ENCODE measurements around the gene USF2.
"Not testable (repeated sequence)": the region's sequence is repeated elsewhere in the genome, so short reads cannot be mapped to it uniquely, and the experiment has no call there.

The USF2 gene, protein sequence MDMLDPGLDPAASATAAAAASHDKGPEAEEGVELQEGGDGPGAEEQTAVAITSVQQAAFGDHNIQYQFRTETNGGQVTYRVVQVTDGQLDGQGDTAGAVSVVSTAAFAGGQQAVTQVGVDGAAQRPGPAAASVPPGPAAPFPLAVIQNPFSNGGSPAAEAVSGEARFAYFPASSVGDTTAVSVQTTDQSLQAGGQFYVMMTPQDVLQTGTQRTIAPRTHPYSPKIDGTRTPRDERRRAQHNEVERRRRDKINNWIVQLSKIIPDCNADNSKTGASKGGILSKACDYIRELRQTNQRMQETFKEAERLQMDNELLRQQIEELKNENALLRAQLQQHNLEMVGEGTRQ

DNA sequence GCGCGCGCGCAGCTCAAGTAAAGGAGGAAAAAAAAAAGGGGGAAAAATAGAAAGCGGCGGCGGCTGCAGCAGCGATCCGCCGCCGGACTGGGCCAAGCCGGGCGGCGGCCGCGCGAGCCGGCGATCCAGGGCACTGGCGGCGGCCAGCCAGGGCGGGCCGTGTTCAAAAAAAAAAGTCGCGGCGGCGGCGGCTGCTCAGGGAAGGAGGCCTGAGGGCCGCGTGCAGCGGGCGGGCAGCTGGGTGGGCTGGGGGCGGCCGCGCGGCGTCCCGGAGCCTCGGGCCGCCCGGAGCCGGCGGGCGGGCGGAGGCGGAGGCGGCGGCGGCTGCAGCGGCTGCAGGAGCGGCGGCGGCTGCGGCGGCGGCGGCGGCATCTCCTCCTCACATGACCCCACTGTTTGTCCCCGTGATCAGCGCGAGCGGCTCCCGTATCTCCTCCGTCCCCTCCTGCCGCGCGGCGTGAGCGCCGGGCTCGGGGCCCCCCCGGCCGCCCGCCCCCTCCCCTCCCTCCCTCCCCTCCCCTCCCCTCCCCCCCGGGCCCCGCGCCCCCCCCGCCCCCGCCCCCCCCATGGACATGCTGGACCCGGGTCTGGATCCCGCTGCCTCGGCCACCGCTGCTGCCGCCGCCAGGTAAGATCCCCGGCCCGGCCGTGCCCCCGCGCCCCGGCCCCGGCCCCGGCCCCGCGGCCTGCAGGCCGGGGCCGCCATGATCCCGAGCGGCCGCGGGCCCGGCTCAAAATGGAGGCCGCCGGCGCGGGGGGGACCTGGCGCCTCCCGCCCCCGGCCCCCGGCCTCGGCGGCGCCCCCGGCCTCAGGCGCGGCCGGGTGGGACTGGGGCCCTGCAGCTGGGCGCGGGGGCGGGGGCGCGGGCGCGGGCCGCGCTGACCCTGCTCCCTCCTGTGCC lies at the start of gene USF2:
Gene USF2, plus strand, starts transcription at position 427 of the 902 bp plus-strand sequence. Its CDS starts 140 bp downstream, at position 567.
- WGBS (ENCODE audit: insufficient coverage, insufficient read length), result no CpG with 5 or more reads among the region's 126 CpGs

GRCh38 chr19:35219008-35219407 lies 49.8 kb upstream of the USF2 start:
- no peak overlapping the region for H3K4me3 ChIP-seq (ENCODE audit: low read length)
- H3K27ac ChIP-seq (ENCODE audit: low read length), result no peak overlapping the region
- no peaks in the 10 kb centered on the region for H3K36me3 ChIP-seq (ENCODE audit: control insufficient read depth, insufficient read depth, low read length)
- WGBS (ENCODE audit: insufficient coverage, insufficient read length), result no CpG with 5 or more reads among the region's 1 CpG
- no peaks in the 10 kb centered on the region for H3K27me3 ChIP-seq (ENCODE audit: control insufficient read depth, insufficient read depth, low read length)
- H3K4me1 ChIP-seq (ENCODE audit: control insufficient read depth, insufficient read depth, low read length), result no peaks in the 10 kb centered on the region
- DNase-seq (ENCODE audit: low read depth, low spot score), result no peak
- H3K9me3 ChIP-seq (ENCODE audit: control insufficient read depth, insufficient read depth, low read length), result no peaks in the 10 kb centered on the region

More for the DNA sequence above, at the start of gene USF2:
- H3K27ac ChIP-seq (ENCODE audit: low read length), result no peak within 1 kb of the TSS
- H3K36me3 ChIP-seq (ENCODE audit: control insufficient read depth, insufficient read depth, low read length), result peaks cover 32% of the 10 kb centered on the region
- H3K4me3 ChIP-seq (ENCODE audit: low read length), result peak within 1 kb of the TSS; percentile 82
- H3K9me3 ChIP-seq (ENCODE audit: control insufficient read depth, insufficient read depth, low read length), result no peaks in the 10 kb centered on the region
- peaks cover 1% of the 10 kb centered on the region; the same call in 1 of the 2 replicates for H3K4me1 ChIP-seq (ENCODE audit: control insufficient read depth, insufficient read depth, low read length)
- H3K27me3 ChIP-seq (ENCODE audit: control insufficient read depth, insufficient read depth, low read length), result no peaks in the 10 kb centered on the region
- DNase-seq (ENCODE audit: low read depth, low spot score), result no peak

- H3K27me3 ChIP-seq (ENCODE audit: control insufficient read depth, insufficient read depth, low read length), result no peaks in the 10 kb centered on the region
- H3K27ac ChIP-seq (ENCODE audit: low read length), result no peak overlapping the region
- no peak overlapping the region for H3K4me3 ChIP-seq (ENCODE audit: low read length)
- H3K4me1 ChIP-seq (ENCODE audit: control insufficient read depth, insufficient read depth, low read length), result peaks cover 2% of the 10 kb centered on the region; the same call in 1 of the 2 replicates
- H3K36me3 ChIP-seq (ENCODE audit: control insufficient read depth, insufficient read depth, low read length), result no peaks in the 10 kb centered on the region
- H3K9me3 ChIP-seq (ENCODE audit: control insufficient read depth, insufficient read depth, low read length), result no peaks in the 10 kb centered on the region
- WGBS (ENCODE audit: insufficient coverage, insufficient read length), result no CpG with 5 or more reads among the region's 3 CpGs
- DNase-seq (ENCODE audit: low read depth, low spot score), result no peak
Observed at GRCh38 chr19:35220315-35220921, 48.3 kb upstream of the USF2 start.

DNA sequence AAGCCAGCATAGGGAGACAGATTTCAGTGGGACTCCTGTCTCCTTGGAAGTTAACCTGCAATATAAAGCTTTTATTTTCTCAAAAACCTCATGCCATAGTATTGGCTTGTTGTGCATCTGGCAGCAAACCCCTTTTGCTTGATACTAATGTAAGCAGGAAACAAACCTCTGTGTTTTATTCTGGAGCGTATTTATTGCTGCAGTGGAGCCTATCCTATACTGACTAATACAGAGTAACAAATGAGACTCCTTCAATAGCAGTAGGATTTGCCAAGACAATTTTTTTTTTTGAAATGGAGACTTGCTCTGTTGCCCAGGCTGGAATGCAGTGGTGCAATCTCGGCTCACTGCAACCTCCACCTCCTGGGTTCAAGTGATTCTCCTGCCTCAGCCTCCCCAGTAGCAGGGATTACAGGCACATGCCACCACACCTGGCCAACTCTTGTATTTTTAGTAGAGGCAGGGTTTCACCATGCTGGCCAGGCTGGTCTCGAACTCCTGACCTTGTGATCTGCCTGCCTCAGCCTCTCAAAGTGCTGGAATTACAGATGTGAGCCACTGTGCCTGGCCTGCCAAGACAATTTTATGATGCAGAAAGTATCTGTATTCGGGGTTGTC lies 47.7 kb upstream of the USF2 start:
- H3K27me3 ChIP-seq (ENCODE audit: control insufficient read depth, insufficient read depth, low read length); DNase-seq (ENCODE audit: low read depth, low spot score); H3K36me3 ChIP-seq (ENCODE audit: control insufficient read depth, insufficient read depth, low read length); H3K4me3 ChIP-seq (ENCODE audit: low read length); H3K27ac ChIP-seq (ENCODE audit: low read length); H3K9me3 ChIP-seq (ENCODE audit: control insufficient read depth, insufficient read depth, low read length); H3K4me1 ChIP-seq (ENCODE audit: control insufficient read depth, insufficient read depth, low read length): not testable (repeated sequence)
- no CpG with 5 or more reads among the region's 4 CpGs for WGBS (ENCODE audit: insufficient coverage, insufficient read length)

GRCh38 chr19:35222373-35223015 lies 46.3 kb upstream of the USF2 start:
- Histone ChIP-seq H3K27me3 (ENCODE audit: control insufficient read depth, insufficient read depth, low read length) (no peaks in the 10 kb centered on the region), H3K27ac (ENCODE audit: low read length) (no peak overlapping the region), H3K4me1 (ENCODE audit: control insufficient read depth, insufficient read depth, low read length) (peaks cover 2% of the 10 kb centered on the region; the same call in 1 of the 2 replicates), H3K9me3 (ENCODE audit: control insufficient read depth, insufficient read depth, low read length) (no peaks in the 10 kb centered on the region), H3K4me3 (ENCODE audit: low read length) (no peak overlapping the region), H3K36me3 (ENCODE audit: control insufficient read depth, insufficient read depth, low read length) (no peaks in the 10 kb centered on the region)
- DNase-seq (ENCODE audit: low read depth, low spot score), result no peak
- no CpG with 5 or more reads among the region's 7 CpGs for WGBS (ENCODE audit: insufficient coverage, insufficient read length)

DNA sequence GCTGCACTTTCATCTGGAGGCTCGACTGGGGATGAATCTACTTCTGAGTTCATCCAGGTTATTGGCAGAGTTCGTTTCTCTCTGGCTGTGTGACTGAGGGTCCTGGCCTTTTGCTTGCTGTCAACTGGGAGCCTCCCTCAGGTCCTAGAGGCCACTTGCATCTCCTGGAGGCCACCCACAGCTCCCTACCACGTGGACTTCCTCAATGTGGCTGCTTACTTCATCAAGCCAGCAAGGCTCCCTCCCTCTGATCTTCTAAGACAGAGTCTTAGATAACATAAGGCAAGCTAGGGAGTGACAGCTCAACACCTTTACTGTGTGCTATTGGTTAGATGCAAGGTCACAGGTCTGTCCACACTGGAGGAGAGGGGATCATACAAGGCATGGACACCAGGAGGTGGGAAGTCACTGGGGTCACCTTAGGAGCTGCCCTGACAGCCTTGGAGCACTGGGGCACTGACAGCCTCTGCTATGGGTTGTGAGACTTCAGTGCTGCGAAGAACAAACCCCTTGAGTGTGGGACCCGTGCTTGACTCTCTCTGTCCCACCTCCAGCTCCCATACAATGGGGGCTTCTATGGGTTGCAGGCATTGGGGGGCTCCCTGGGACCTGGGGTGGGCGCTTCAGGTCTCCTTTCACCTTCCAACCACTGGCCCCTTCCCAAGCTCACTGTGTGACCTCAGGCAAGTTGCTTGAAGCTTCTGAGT lies 45.5 kb upstream of the USF2 start:
- no peak overlapping the region for H3K27ac ChIP-seq (ENCODE audit: low read length)
- no peaks in the 10 kb centered on the region for H3K9me3 ChIP-seq (ENCODE audit: control insufficient read depth, insufficient read depth, low read length)
- H3K36me3 ChIP-seq (ENCODE audit: control insufficient read depth, insufficient read depth, low read length), result no peaks in the 10 kb centered on the region
- H3K27me3 ChIP-seq (ENCODE audit: control insufficient read depth, insufficient read depth, low read length), result no peaks in the 10 kb centered on the region
- H3K4me1 ChIP-seq (ENCODE audit: control insufficient read depth, insufficient read depth, low read length), result peaks cover 2% of the 10 kb centered on the region; the same call in 1 of the 2 replicates
- no CpG with 5 or more reads among the region's 6 CpGs for WGBS (ENCODE audit: insufficient coverage, insufficient read length)
- no peak for DNase-seq (ENCODE audit: low read depth, low spot score)
- no peak overlapping the region for H3K4me3 ChIP-seq (ENCODE audit: low read length)

DNA sequence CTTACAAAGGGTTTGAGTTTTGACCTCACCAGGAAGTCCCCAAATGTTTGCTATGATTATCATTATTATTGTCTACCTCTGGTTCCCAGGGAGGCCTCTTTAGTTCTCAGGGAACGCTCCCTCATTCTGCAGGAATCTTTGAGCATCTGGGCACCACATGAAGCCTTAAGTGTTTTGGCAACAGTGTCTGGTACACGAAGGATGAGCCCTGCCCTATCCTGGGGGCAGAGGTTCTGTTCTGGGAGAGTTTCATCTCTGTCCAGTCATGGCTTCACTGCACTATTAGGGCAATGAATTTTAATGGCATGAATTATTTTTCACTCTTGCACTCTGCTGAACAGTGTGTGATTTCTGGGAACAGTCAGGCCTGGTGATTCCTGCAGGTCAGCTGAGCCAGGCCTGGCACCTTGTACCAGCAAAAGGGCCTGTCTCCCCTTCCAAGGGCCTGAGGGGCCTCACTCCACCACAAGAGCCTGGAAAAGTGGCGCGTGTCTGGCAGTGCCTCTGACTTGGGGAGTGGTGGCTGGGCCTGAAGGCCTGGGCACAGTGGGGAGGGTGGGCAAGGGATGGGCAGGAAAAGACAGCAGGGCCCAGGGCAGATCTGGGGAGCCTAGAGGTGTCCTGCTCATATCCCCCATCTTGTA lies 44.8 kb upstream of the USF2 start:
- no peak for DNase-seq (ENCODE audit: low read depth, low spot score)
- no peaks in the 10 kb centered on the region for H3K36me3 ChIP-seq (ENCODE audit: control insufficient read depth, insufficient read depth, low read length)
- no peaks in the 10 kb centered on the region for H3K27me3 ChIP-seq (ENCODE audit: control insufficient read depth, insufficient read depth, low read length)
- no peaks in the 10 kb centered on the region for H3K9me3 ChIP-seq (ENCODE audit: control insufficient read depth, insufficient read depth, low read length)
- no peak overlapping the region for H3K4me3 ChIP-seq (ENCODE audit: low read length)
- WGBS (ENCODE audit: insufficient coverage, insufficient read length), result no CpG with 5 or more reads among the region's 4 CpGs
- peaks cover 2% of the 10 kb centered on the region; the same call in 1 of the 2 replicates for H3K4me1 ChIP-seq (ENCODE audit: control insufficient read depth, insufficient read depth, low read length)
- H3K27ac ChIP-seq (ENCODE audit: low read length), result no peak overlapping the region

- Histone ChIP-seq H3K9me3 (ENCODE audit: control insufficient read depth, insufficient read depth, low read length) (no peaks in the 10 kb centered on the region), H3K27ac (ENCODE audit: low read length) (no peak overlapping the region), H3K4me3 (ENCODE audit: low read length) (no peak overlapping the region), H3K36me3 (ENCODE audit: control insufficient read depth, insufficient read depth, low read length) (no peaks in the 10 kb centered on the region), H3K27me3 (ENCODE audit: control insufficient read depth, insufficient read depth, low read length) (no peaks in the 10 kb centered on the region), H3K4me1 (ENCODE audit: control insufficient read depth, insufficient read depth, low read length) (peaks cover 2% of the 10 kb centered on the region; the same call in 1 of the 2 replicates)
- no CpG with 5 or more reads among the region's 41 CpGs for WGBS (ENCODE audit: insufficient coverage, insufficient read length)
- DNase-seq (ENCODE audit: low read depth, low spot score), result no peak
Observed at GRCh38 chr19:35224681-35225571, 43.8 kb upstream of the USF2 start.

Measured in iPS DF 6.9 (cell line).